Measurements from ENCODE around the gene GPSM1.
A peak's percentile ranks its signal among the peaks of the same experiment; 100 is the strongest.

GPSM1 gene

GRCh38 chr9:136325358-136325757, 2.0 kb upstream of the GPSM1 start:
- H3K4me3 ChIP-seq (replicated peaks; ENCODE audit: low read depth, low read length), result no peak overlapping the region
- DNase-seq (ENCODE audit: extremely low read depth, low read depth), result no peak
- no peak for TF ChIP-seq CTCF (IDR thresholded peaks at IDR 0.05; ENCODE audit: low read depth, low read length, missing control alignments)

- TF ChIP-seq CTCF (IDR thresholded peaks at IDR 0.05; ENCODE audit: low read depth, low read length, missing control alignments), result no peak
- peak; percentile 89 for DNase-seq (ENCODE audit: extremely low read depth, low read depth)
- H3K4me3 ChIP-seq (replicated peaks; ENCODE audit: low read depth, low read length), result peak overlapping the region; percentile 94
These were observed 1.1 kb upstream of the GPSM1 start for GRCh38 chr9:136326061-136326760.

GRCh38 chr9:136326761-136327303, 507 bp upstream of the GPSM1 start:
- no peak for DNase-seq (ENCODE audit: extremely low read depth, low read depth)
- H3K4me3 ChIP-seq (replicated peaks; ENCODE audit: low read depth, low read length), result peak overlapping the region; percentile 94
- TF ChIP-seq CTCF (IDR thresholded peaks at IDR 0.05; ENCODE audit: low read depth, low read length, missing control alignments), result no peak

- DNase-seq (ENCODE audit: extremely low read depth, low read depth), result no peak
- no peak for TF ChIP-seq CTCF (IDR thresholded peaks at IDR 0.05; ENCODE audit: low read depth, low read length, missing control alignments)
- peak overlapping the region; percentile 94 for H3K4me3 ChIP-seq (replicated peaks; ENCODE audit: low read depth, low read length)
These were observed 777 bp downstream of the GPSM1 start for GRCh38 chr9:136328011-136328621.

GRCh38 chr9:136328622-136329041, 1.3 kb downstream of the GPSM1 start:
- TF ChIP-seq CTCF (IDR thresholded peaks at IDR 0.05; ENCODE audit: low read depth, low read length, missing control alignments), result no peak
- peak overlapping the region; percentile 94 for H3K4me3 ChIP-seq (replicated peaks; ENCODE audit: low read depth, low read length)
- DNase-seq (ENCODE audit: extremely low read depth, low read depth), result no peak

- DNase-seq (ENCODE audit: extremely low read depth, low read depth), result no peak
- peak overlapping the region; percentile 94 for H3K4me3 ChIP-seq (replicated peaks; ENCODE audit: low read depth, low read length)
- TF ChIP-seq CTCF (IDR thresholded peaks at IDR 0.05; ENCODE audit: low read depth, low read length, missing control alignments), result no peak
These were observed 1.9 kb downstream of the GPSM1 start for GRCh38 chr9:136329211-136329627.

All from HFF-Myc (cell line).